ENCODE data around the gene TRIM31.

DNA sequence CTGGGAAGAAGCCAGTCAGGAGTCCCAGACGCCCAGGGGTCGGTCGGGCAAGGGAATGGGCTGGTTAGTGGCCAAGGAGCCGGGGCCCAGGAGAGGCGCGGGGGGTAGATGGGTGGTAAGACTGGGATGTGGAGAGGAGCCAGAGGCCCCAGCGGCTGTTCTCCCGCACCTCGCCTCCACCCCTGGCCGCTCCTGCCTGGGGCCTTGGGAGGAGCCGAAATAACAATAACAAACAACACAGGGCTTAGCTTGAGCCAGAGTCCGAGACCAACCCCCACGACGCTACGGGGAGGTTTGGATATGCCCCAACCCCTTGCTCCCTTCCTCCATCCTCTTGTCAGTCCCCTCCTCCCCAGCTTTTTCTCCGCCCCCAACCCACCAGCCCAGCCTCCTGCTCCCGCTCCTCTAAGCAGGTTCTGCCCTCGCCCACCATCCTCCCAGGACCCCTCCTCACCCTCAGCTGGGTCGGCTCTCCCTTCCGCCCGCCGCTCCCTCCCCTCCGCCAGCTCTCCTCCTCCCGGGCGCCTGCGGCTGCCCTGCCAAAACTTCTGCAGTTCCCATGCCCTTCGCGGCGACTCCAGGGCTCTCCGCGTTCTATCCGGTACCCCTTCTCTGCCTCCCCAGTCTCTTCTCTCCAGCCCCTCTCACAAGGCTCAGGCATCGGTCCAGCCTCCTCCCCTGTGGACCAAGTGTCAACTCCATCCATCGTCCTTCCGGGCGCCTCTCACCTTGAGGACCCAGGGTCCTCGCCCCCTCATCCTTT lies 38.4 kb downstream of the TRIM31 start:
- TF ChIP-seq, protein P1, sequence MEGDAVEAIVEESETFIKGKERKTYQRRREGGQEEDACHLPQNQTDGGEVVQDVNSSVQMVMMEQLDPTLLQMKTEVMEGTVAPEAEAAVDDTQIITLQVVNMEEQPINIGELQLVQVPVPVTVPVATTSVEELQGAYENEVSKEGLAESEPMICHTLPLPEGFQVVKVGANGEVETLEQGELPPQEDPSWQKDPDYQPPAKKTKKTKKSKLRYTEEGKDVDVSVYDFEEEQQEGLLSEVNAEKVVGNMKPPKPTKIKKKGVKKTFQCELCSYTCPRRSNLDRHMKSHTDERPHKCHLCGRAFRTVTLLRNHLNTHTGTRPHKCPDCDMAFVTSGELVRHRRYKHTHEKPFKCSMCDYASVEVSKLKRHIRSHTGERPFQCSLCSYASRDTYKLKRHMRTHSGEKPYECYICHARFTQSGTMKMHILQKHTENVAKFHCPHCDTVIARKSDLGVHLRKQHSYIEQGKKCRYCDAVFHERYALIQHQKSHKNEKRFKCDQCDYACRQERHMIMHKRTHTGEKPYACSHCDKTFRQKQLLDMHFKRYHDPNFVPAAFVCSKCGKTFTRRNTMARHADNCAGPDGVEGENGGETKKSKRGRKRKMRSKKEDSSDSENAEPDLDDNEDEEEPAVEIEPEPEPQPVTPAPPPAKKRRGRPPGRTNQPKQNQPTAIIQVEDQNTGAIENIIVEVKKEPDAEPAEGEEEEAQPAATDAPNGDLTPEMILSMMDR (conservative IDR thresholded peaks at IDR 0.05; ENCODE audit: low read length), result no peak
- no peak for TF ChIP-seq EZH2phosphoT487 (IDR thresholded peaks at IDR 0.05; ENCODE audit: borderline replicate concordance, low read depth, low read length)

Measured in OCI-LY7 (cell line).